Mucosa of rectum (tissue), 2 donors: ENCODE measurements around the gene ZEB2.

Experiments
- H3K27ac ChIP-seq, 2 donors: one replicate each; pipeline ENCODE4 v1.7.0; 2013; ENCODE audit warnings: inconsistent platforms in 2 of 2, low read depth in 2 of 2, low read length in 2 of 2
- H3K27me3 ChIP-seq, 2 donors: one replicate each; pipeline ENCODE4 v1.7.0; 2013; ENCODE audit warnings: low read length in 2 of 2; ENCODE audit not compliant: control insufficient read depth in 2 of 2, insufficient read depth in 2 of 2
- H3K36me3 ChIP-seq, 2 donors: one replicate each; pipeline ENCODE4 v1.7.0; 2013; ENCODE audit warnings: low read length in 2 of 2; ENCODE audit not compliant: control insufficient read depth in 2 of 2, insufficient read depth in 2 of 2
- H3K4me1 ChIP-seq, 2 donors: one replicate each; pipeline ENCODE4 v1.7.0; 2013; ENCODE audit warnings: low read length in 2 of 2, mild to moderate bottlenecking in 1 of 2; ENCODE audit not compliant: control insufficient read depth in 2 of 2, insufficient read depth in 2 of 2
- H3K4me3 ChIP-seq, 2 donors: one replicate each; pipeline ENCODE4 v1.7.0; 2013; ENCODE audit warnings: low read length in 2 of 2
- H3K9ac ChIP-seq, 2 donors: one replicate each; pipeline ENCODE4 v1.7.0; 2013; ENCODE audit warnings: low read length in 2 of 2, low read depth in 1 of 2, mild to moderate bottlenecking in 1 of 2
- H3K9me3 ChIP-seq, 2 donors: one replicate each; pipeline ENCODE4 v1.7.0; 2013; ENCODE audit warnings: low read length in 2 of 2; ENCODE audit not compliant: control insufficient read depth in 2 of 2
- donor health status: healthy.
- donor health status: Normal muscosa, but diverticular disease.

The ZEB2 gene

DNA sequence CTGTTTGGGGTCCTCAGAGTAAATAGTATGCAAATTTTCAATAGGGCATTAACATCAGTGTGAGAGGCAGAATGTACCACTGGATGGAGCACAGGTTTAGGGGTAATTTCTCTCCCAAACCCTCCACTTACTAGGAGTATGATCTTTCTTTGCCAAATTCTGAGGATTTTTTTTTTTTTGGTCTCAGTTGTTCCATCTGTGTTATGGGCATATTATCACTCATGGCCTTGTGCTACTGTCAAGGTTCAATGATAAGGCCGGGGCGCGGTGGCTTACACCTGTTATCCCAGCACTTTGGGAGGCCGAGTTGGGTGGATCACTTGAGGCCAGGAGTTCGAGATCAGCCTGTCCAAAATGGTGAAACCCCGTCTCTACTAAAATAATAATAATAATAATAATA lies 30.2 kb upstream of the ZEB2 start:
- Histone ChIP-seq H3K4me1 (no peaks in the 10 kb centered on the region), H3K27me3 (no peaks in the 10 kb centered on the region), H3K27ac (no peak overlapping the region), H3K4me3 (no peak overlapping the region), H3K9ac (no peak overlapping the region), H3K36me3 (no peaks in the 10 kb centered on the region), H3K9me3 (no peaks in the 10 kb centered on the region)

DNA sequence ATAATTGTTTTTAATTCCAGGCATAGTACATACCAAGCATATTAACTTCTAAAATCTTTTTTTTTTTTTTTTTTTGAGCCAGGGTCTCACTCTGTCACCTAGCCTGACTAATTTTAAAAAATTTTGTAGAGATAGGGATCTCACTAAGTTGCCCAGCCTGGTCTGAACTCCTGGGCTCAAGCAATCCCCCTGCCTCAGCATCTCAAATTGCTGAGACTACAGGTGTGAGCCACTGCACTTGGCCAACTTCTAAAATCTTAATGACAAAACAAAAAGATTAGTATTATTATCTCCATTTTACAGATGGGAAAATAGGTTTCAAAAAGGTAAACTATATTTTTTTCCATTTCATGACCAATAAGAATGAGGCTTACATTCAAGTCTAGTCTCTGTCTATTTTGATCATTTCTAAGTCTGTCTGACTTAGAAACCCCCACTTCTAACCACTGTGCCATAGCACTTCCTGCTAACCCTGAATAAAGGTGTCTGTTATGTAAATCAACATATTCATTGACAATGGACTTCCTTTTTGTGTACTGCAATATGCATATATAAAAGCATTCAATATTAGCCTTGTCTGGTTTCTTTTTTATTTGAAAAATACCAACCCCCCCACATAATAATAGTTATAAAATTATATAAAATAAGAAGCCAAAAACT lies 28.7 kb upstream of the ZEB2 start:
- H3K4me3 ChIP-seq: no peak overlapping the region
- H3K27me3 ChIP-seq: no peaks in the 10 kb centered on the region
- no peaks in the 10 kb centered on the region for H3K9me3 ChIP-seq
- no peak overlapping the region for H3K9ac ChIP-seq
- H3K36me3 ChIP-seq: no peaks in the 10 kb centered on the region
- H3K27ac ChIP-seq: no peak overlapping the region
- no peaks in the 10 kb centered on the region for H3K4me1 ChIP-seq

DNA sequence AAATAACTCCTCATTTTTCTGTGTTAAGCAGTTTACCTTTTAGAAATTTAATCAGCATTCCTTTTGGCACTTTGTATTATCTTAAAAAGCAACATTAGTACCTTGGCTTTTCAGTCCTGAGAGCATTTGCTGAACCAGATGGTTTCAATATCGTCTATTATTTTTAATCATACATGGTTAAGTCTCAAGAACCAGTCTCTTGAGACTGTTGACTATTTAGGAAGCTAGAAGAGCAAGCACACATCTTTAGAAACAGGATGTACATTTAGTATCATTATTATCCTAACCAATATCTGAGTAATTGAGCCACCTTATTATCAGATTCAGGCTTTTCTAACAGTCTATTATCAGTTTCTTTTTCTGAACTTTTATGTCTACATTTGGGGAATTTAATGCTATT lies 28.2 kb upstream of the ZEB2 start:
- no peak overlapping the region for H3K27ac ChIP-seq
- H3K4me3 ChIP-seq: no peak overlapping the region
- H3K9ac ChIP-seq: no peak overlapping the region
- H3K27me3 ChIP-seq: no peaks in the 10 kb centered on the region
- H3K4me1 ChIP-seq: no peaks in the 10 kb centered on the region
- H3K36me3 ChIP-seq: no peaks in the 10 kb centered on the region
- H3K9me3 ChIP-seq: no peaks in the 10 kb centered on the region

DNA sequence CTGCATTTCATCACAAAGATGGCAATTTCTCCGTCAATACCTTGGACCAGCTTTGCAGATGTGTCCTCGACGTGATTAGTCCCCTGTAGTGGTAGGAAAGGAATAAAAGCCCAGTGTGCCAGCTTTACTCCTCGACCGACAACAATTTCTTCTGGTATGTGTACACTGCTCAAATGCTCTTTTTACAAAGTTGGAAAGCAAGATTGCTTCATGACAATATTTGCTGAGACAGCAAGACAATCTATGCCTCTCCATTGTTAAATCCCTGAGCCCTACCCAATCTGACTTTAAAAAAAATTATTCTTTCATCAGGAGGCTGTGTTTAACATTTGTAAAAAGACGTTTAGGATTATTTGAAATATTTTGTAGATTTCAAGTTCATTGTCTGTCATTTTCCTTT lies 27.6 kb upstream of the ZEB2 start:
- H3K27ac ChIP-seq: no peak overlapping the region
- no peak overlapping the region for H3K4me3 ChIP-seq
- H3K9ac ChIP-seq: no peak overlapping the region
- no peaks in the 10 kb centered on the region for H3K4me1 ChIP-seq
- no peaks in the 10 kb centered on the region for H3K36me3 ChIP-seq
- H3K27me3 ChIP-seq: no peaks in the 10 kb centered on the region
- no peaks in the 10 kb centered on the region for H3K9me3 ChIP-seq

DNA sequence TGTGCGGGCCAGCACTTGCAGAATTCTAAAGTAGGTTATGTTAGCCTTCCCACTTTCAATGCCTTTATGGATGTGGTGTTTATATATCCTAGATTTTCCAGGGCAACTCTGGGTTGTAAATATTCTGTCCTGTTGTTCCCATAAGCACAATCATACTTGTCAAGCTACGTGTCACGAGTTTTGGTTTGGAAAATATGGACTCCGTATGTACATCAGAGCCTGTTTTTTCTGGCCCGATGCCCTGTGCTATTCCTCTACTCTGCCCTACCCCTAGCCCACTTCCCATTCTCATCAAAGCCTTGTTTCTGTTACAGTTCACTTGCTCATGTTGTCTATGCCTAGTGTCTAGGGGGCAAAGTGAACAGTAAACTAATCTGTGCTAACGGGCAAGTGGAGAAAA lies 27.0 kb upstream of the ZEB2 start:
- Histone ChIP-seq H3K9me3 (no peaks in the 10 kb centered on the region), H3K4me3 (no peak overlapping the region), H3K4me1 (no peaks in the 10 kb centered on the region)

DNA sequence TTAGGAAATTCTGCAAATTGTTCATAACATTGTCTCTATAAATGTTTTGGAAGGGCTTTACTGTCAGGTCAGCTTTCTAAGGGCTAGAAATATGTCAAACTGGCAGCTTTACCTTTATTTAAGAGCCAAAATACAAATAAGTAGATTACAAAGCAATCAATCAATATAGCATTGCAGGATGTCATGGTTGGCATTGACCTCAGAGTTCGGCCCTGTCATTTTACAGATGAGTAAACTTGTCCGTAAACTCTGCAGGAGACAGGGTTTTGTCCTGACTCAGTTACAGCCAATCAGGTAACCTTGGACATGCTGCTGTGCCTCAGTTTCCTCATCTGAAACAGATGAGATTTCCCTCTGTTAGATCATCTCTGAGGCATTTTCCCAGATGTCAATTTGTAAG lies 25.9 kb upstream of the ZEB2 start:
- Histone ChIP-seq H3K4me3 (no peak overlapping the region), H3K9me3 (no peaks in the 10 kb centered on the region), H3K9ac (no peak overlapping the region), H3K27me3 (no peaks in the 10 kb centered on the region), H3K36me3 (no peaks in the 10 kb centered on the region), H3K27ac (no peak overlapping the region), H3K4me1 (no peaks in the 10 kb centered on the region)

More for the DNA sequence above, 27.0 kb upstream of the ZEB2 start:
- Histone ChIP-seq H3K27me3 (no peaks in the 10 kb centered on the region), H3K9ac (no peak overlapping the region), H3K27ac (no peak overlapping the region), H3K36me3 (no peaks in the 10 kb centered on the region)

DNA sequence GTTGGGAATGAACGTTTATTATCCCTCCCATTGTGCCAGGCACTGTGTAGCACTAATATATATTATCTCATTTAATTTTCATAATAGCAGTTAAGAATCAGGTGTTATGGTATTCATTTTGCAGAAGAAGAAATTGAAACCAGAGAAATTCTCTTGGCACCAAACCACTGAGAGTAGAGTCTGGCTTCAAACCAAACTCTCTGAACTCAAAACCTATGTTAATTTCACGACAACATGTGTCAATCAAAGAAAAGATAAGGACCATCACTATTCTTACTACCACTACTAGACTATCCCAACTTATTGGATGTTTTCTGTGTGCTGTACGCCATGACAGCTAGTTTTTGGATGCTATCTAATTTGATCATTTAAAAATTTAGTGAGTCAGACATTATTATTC lies 24.1 kb upstream of the ZEB2 start:
- no peaks in the 10 kb centered on the region for H3K4me1 ChIP-seq
- H3K9ac ChIP-seq: no peak overlapping the region
- H3K27ac ChIP-seq: no peak overlapping the region
- no peaks in the 10 kb centered on the region for H3K27me3 ChIP-seq
- H3K9me3 ChIP-seq: no peaks in the 10 kb centered on the region
- no peak overlapping the region for H3K4me3 ChIP-seq
- no peaks in the 10 kb centered on the region for H3K36me3 ChIP-seq

DNA sequence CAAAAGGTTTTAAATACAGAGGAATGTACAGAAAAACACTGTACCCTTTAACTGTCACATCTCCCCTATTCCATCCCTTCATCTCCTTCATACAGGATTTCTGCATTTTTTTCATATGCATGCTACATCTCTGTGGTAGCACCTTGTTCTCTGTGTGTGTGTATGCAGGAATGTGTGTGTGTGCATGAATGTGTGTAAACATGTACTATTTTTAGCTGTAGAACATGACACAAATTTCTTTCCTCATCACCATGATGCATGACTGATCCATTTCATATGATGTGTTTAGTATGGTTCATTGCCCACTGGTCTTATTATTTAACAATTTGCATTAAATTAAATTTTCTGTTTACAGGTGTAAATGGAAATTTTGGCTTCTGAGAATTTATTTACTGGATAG lies 21.5 kb upstream of the ZEB2 start:
- no peaks in the 10 kb centered on the region for H3K36me3 ChIP-seq
- no peak overlapping the region for H3K4me3 ChIP-seq
- H3K9me3 ChIP-seq: no peaks in the 10 kb centered on the region
- H3K4me1 ChIP-seq: no peaks in the 10 kb centered on the region
- no peak overlapping the region for H3K27ac ChIP-seq
- H3K27me3 ChIP-seq: no peaks in the 10 kb centered on the region
- H3K9ac ChIP-seq: no peak overlapping the region

DNA sequence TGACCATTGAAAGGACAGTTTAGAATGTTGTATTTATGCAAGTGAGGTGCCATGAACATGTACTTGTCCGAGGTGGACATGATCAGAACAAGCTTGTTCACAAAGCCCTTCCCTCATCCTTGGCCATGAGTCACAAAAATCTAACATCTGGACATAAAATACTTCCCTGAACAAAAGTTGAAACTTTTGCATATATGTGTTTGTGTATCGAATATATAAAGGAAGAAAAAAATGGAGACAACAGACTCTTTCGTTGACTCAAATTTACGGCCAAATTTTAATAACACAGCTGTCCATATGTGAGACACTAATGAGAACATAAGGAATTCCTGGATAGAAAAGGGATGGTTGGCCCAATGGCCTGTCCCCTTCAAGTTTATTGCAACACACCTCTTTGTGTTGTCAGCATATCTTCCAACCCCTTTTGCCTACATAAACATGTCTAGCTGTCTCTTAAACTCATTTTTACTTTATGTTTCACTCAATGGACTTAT lies 19.4 kb upstream of the ZEB2 start:
- Histone ChIP-seq H3K9ac (no peak overlapping the region), H3K27me3 (no peaks in the 10 kb centered on the region), H3K4me1 (no peaks in the 10 kb centered on the region)

DNA sequence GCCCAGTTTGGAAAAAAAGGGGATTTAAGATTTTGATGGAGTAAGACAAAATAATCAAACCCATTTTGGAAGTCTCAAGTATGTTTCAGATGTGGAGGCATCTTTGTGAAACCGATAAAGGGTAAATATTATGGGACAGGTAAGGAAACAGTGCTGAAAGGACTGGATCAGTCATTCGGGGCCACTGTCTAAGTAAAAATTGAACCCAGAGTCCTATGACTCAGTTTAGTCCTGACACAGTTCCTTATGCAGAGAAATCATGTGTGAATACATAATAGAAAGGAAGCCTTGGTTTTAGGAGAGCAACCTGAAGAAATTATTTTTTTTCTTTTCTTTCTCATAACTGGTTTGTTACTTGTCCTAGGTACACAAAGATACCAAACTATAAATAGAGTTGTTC lies 15.4 kb upstream of the ZEB2 start:
- H3K27me3 ChIP-seq: no peaks in the 10 kb centered on the region
- no peak overlapping the region for H3K9ac ChIP-seq
- H3K27ac ChIP-seq: no peak overlapping the region
- no peaks in the 10 kb centered on the region for H3K9me3 ChIP-seq
- H3K4me1 ChIP-seq: no peaks in the 10 kb centered on the region
- H3K4me3 ChIP-seq: no peak overlapping the region
- no peaks in the 10 kb centered on the region for H3K36me3 ChIP-seq

More for the DNA sequence above, 19.4 kb upstream of the ZEB2 start:
- Histone ChIP-seq H3K27ac (no peak overlapping the region), H3K4me3 (no peak overlapping the region), H3K9me3 (no peaks in the 10 kb centered on the region), H3K36me3 (no peaks in the 10 kb centered on the region)

DNA sequence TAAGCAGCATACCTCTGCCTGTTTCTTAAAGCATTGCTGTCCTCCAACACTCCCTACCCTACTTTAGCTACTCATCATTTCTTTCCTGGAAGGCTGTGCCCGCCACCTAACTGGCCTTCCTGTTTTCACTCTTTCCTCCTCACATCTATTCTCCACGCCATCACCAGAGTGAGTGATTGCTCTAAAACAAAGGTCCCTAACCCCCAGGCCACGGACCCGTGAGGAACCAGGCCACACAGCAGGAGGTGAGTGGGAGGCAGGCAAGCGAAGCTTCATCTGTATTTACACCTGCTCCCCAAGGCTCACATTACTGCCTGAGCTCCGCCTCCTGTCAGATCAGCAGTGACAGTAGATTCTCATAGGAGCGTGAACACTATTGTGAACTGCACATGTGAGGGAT lies 13.3 kb upstream of the ZEB2 start:
- Histone ChIP-seq H3K36me3 (no peaks in the 10 kb centered on the region), H3K9me3 (no peaks in the 10 kb centered on the region), H3K4me1 (no peaks in the 10 kb centered on the region), H3K27ac (no peak overlapping the region), H3K27me3 (peaks cover 0 to 5% of the 10 kb centered on the region in 2 donors), H3K9ac (no peak overlapping the region), H3K4me3 (no peak overlapping the region)
